ENCODE data around the gene RGSL1. TPM values are rescaled to one million over a fixed set of nuclear protein-coding genes. Genes with fewer than 3 reads are reported as not detected.

Gene RGSL1
- total RNA-seq, 1 experiment from 2014 or later, result not detected

GRCh38 chr1:182580736-182581135 is 130.8 kb downstream of the RGSL1 start:
- no peak for ATAC-seq
- Histone ChIP-seq H3F3A (ENCODE audit: low read length, unreplicated experiment) (no peaks in the 10 kb centered on the region), H3K36me3 (ENCODE audit: low read depth, low read length) (no peaks in the 10 kb centered on the region), H3K4me3 (ENCODE audit: low read length) (no peak overlapping the region), H3K9me2 (replicated peaks; ENCODE audit: low read length) (no peaks in the 10 kb centered on the region), H2AFZ (ENCODE audit: low read length) (no peak overlapping the region), H3K9ac (ENCODE audit: low read length) (no peak overlapping the region), H3K4me2 (ENCODE audit: low read length) (no peak overlapping the region), H3K27ac (ENCODE audit: low read length) (no peak overlapping the region), H3K9me3 (ENCODE audit: low read length) (no peaks in the 10 kb centered on the region), H3K27me3 (ENCODE audit: low read length) (no peaks in the 10 kb centered on the region), H4K20me1 (ENCODE audit: low read length) (no peaks in the 10 kb centered on the region), H3K4me1 (ENCODE audit: insufficient read depth, low read length) (peaks cover 5% of the 10 kb centered on the region), H3K79me2 (ENCODE audit: low read length) (no peaks in the 10 kb centered on the region)
- ChIA-PET POLR2A (ENCODE audit: unreplicated experiment) (no interaction called here), CTCF (no interaction called here)
- no TSS peak for BruUV-seq (replicated peaks)
- TF ChIP-seq EZH2phosphoT487 (IDR thresholded peaks at IDR 0.05; ENCODE audit: borderline replicate concordance, low read length) (no peak), EZH2 (IDR thresholded peaks at IDR 0.05; ENCODE audit: low read length, unreplicated experiment) (no peak), CTCF (conservative IDR thresholded peaks at IDR 0.05; ENCODE audit: low read depth, low read length) (no peak)
- intact Hi-C loops (cut with micrococcal nuclease), result no loop called here
- DNase-seq, result no peak

- H3K27me3 ChIP-seq (ENCODE audit: low read length), result no peaks in the 10 kb centered on the region
- no peak overlapping the region for H2AFZ ChIP-seq (ENCODE audit: low read length)
- TF ChIP-seq CTCF (conservative IDR thresholded peaks at IDR 0.05; ENCODE audit: low read depth, low read length) (no peak), EZH2 (IDR thresholded peaks at IDR 0.05; ENCODE audit: low read length, unreplicated experiment) (no peak), EZH2phosphoT487 (IDR thresholded peaks at IDR 0.05; ENCODE audit: borderline replicate concordance, low read length) (no peak)
- H3K4me1 ChIP-seq (ENCODE audit: insufficient read depth, low read length), result 0 out of 2 replicates have a peak, but pooled peaks cover 5% of the 10 kb centered on the region
- H3K9ac ChIP-seq (ENCODE audit: low read length), result no peak overlapping the region
- intact Hi-C loops (cut with micrococcal nuclease), result no loop called here
- no peaks in the 10 kb centered on the region for H3K9me3 ChIP-seq (ENCODE audit: low read length)
- DNase-seq, result no peak
- no peak overlapping the region for H3K4me3 ChIP-seq (ENCODE audit: low read length)
- H3F3A ChIP-seq (ENCODE audit: low read length, unreplicated experiment), result no peaks in the 10 kb centered on the region
- no peaks in the 10 kb centered on the region for H3K36me3 ChIP-seq (ENCODE audit: low read depth, low read length)
- H4K20me1 ChIP-seq (ENCODE audit: low read length), result no peaks in the 10 kb centered on the region
- CTCF ChIA-PET, result no interaction called here
- no peak overlapping the region for H3K27ac ChIP-seq (ENCODE audit: low read length)
- no TSS peak for BruUV-seq (replicated peaks)
- H3K9me2 ChIP-seq (replicated peaks; ENCODE audit: low read length), result no peaks in the 10 kb centered on the region
- no peak for ATAC-seq
- POLR2A ChIA-PET (ENCODE audit: unreplicated experiment), result no interaction called here
- H3K79me2 ChIP-seq (ENCODE audit: low read length), result no peaks in the 10 kb centered on the region
- H3K4me2 ChIP-seq (ENCODE audit: low read length), result no peak overlapping the region
These were observed 134.8 kb downstream of the RGSL1 start for GRCh38 chr1:182584746-182585145.

- H4K20me1 ChIP-seq (ENCODE audit: low read length), result no peaks in the 10 kb centered on the region
- H3K9me3 ChIP-seq (ENCODE audit: low read length), result no peaks in the 10 kb centered on the region
- no peaks in the 10 kb centered on the region for H3K79me2 ChIP-seq (ENCODE audit: low read length)
- no peaks in the 10 kb centered on the region for H3K36me3 ChIP-seq (ENCODE audit: low read depth, low read length)
- ATAC-seq, result no peak
- H3F3A ChIP-seq (ENCODE audit: low read length, unreplicated experiment), result no peaks in the 10 kb centered on the region
- H3K4me1 ChIP-seq (ENCODE audit: insufficient read depth, low read length), result 0 out of 2 replicates have a peak, but pooled peaks cover 5% of the 10 kb centered on the region
- no TSS peak for BruUV-seq (replicated peaks)
- ChIA-PET POLR2A (ENCODE audit: unreplicated experiment) (no interaction called here), CTCF (no interaction called here)
- no peaks in the 10 kb centered on the region for H3K9me2 ChIP-seq (replicated peaks; ENCODE audit: low read length)
- no peak overlapping the region for H3K4me2 ChIP-seq (ENCODE audit: low read length)
- TF ChIP-seq CTCF (conservative IDR thresholded peaks at IDR 0.05; ENCODE audit: low read depth, low read length) (no peak), EZH2 (IDR thresholded peaks at IDR 0.05; ENCODE audit: low read length, unreplicated experiment) (no peak), EZH2phosphoT487 (IDR thresholded peaks at IDR 0.05; ENCODE audit: borderline replicate concordance, low read length) (no peak)
- no peak overlapping the region for H3K4me3 ChIP-seq (ENCODE audit: low read length)
- no peak for DNase-seq
- no peak overlapping the region for H3K27ac ChIP-seq (ENCODE audit: low read length)
- H3K27me3 ChIP-seq (ENCODE audit: low read length), result no peaks in the 10 kb centered on the region
- H3K9ac ChIP-seq (ENCODE audit: low read length), result no peak overlapping the region
- intact Hi-C loops (cut with micrococcal nuclease), result no loop called here
- H2AFZ ChIP-seq (ENCODE audit: low read length), result no peak overlapping the region
These were observed 136.4 kb downstream of the RGSL1 start for GRCh38 chr1:182586380-182586779.
